GM19452 (cell line): ENCODE results near the gene BCL2L13.
"Not testable (repeated sequence)": the region's sequence is repeated elsewhere in the genome, so short reads cannot be mapped to it uniquely, and the experiment has no call there.

Experiments used
- ATAC-seq: cut with Tn5 transposase; IDR thresholded peaks from one replicate; pipeline ENCODE4 v1.9.1; 2021; ENCODE audit not compliant: unreplicated experiment

The BCL2L13 gene

DNA sequence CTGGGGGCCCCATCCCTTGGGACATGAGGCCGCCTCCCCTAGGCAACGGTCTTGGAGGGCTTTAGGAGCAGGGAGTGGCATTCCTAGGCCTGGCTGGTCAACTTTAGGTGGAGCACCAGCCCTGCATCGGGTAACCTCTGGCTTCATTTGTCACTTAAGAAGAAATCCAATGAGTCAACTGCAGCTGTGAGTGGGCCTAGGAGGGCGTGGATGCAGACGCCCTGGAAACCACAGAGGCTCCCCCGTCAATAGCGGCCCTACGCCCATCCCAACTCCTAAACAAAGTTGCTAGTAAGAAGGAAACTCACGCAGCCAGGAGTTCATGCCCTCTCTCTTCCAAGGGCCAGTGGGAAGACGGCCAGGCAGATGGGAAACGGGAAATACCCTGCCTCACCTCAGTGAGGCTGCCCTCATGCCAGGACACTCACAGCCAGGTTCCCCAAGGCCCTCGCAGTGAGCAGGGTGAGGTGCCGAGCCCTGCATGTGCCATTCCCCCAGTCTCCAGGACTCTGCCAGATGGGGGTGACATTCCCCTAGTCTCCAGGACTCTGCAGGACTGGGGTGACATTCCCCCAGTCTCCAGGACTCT lies 114.9 kb downstream of the BCL2L13 start:
- ATAC-seq, result no peak

DNA sequence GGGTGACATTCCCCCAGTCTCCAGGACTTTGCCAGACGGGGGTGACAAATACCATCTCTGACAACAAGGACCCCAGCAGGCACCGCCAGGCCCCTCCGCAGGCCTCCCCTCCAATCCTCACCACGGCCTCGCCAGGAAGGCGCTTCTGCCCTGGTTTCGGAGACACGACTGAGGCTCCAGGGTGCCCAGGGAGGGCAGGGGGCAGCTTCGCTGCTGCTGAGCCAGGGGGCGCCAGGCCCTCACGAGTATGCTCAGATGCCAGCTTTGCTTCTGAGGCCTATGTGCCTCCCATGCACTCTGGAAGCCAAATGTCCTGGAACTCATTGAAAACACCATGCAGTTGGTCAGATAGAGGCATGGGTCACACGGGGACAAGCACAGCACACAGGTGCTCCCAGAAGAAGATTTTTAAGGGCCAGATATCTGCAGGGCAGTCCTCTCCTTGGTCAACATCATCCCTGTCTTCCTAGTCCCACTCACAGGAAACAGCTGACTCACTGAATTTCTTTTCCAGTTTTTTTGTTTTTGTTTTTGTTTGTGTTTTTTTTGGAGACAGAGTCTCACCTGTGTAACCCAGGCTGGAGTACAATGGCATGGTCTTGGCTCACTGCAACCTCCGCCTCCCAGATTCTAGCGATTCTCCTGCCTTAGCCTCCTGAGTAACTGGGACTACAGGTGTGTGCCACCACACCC lies 115.8 kb downstream of the BCL2L13 start:
- no peak for ATAC-seq

DNA sequence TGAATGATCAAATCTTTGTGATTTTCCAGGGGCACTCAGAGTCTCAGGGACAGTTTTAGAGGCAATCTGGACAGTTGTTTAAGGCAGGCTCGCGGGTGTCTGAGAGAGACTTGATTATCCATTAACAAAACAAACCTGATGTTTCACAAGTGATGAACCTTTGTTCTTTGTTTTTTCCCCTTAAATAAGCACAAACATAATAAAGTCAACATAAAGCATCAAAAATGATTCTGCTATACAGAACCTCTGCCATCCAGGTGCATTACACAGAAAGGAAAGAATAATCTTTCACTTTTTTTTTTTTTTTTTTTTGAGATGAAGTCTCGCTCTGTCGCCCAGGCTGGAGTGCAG lies 122.6 kb downstream of the BCL2L13 start:
- ATAC-seq, result no peak

DNA sequence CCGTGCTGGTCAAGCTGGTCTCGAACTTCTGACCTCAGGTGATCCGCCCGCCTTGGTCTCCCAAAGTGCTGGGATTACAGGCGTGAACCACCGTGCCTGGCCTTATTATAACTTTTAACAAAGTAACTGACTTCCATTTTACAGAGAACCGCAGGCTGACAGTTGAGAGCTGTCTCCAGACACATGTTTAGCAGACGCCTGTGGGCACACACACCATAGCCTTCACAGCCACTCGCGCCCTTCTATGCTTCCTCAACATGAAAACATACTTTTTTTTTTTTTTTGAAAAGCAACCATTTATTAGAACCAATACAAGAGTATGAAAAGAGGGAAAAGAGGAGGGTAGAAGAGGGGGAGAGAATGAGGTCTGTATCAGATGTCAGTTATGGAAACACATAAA lies 124.9 kb downstream of the BCL2L13 start:
- not testable (repeated sequence) for ATAC-seq

DNA sequence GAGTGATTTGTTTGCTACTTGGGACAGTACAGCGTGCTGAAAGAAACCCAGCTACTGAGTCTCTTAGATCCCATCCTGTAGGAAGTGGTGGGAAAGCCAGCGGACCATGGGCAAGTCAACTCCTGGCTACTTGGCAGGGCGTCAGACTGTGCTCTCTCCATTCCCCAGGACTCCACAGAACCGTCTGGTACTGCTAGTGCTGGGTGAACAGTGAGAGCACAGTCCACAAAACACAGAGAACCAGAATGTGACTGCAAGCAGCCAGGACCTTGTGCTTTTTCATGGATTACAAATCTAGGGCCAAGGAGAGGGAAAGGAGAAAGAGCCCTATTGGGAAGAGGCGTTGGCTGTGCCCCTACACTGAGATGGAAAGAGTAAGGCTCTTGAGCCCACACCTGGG lies 125.5 kb downstream of the BCL2L13 start:
- ATAC-seq, result no peak

DNA sequence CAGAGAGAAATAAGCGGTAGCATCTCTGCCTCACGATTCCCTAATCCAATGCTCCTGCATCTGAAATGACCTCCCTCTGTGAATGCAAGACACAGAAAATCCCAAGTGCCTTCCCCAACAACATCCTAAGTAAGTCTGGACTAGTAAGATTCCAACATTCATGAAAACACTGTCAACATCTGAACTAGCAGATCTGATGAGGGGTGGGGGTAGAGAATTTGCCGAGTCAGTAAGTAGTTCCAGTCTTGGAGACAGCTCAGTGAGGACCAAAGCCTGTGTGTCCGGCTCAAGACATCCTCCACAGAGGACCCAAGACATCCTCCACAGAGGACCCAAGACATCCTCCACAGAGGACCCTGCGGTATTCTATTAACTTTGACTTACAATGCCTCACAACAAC lies 126.3 kb downstream of the BCL2L13 start:
- not testable (repeated sequence) for ATAC-seq

DNA sequence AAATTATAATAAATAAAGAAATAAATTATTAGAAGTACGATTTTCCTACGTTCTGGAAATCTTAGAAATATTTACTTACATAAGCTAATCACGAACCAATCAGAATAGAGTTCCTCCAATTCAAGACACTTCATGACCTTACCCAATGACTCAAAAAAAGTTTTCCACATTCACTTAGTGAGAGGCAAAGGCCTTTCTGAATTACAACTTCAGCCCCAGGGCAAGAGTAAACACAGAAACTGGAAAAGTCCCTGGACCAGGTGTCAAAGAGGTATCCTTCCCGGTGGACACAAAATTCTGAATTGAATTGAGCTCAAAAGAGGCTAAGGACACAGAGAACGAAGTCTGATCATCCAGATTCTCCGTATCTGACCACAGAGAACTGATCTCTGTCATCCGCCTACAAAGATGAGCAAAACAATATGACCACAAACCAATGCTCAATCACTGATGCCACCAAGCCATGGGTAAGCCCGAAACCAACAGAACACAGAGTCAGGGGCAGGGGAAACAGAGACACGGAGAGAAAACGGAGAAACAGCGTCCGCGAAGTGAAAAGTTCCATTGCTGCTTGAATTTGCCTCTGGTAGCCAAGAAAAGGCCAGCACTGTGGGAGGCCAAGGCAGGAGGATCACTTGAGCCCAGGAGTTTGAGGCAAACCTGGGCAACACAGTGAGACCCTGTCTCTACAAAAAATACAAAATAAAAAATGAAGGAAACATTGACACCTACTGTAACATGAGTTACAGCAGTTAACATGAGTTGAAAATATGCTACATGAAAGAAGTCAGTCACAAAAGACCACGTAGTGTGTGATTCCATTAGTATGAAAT lies 128.9 kb downstream of the BCL2L13 start:
- peak; percentile 84 for ATAC-seq

DNA sequence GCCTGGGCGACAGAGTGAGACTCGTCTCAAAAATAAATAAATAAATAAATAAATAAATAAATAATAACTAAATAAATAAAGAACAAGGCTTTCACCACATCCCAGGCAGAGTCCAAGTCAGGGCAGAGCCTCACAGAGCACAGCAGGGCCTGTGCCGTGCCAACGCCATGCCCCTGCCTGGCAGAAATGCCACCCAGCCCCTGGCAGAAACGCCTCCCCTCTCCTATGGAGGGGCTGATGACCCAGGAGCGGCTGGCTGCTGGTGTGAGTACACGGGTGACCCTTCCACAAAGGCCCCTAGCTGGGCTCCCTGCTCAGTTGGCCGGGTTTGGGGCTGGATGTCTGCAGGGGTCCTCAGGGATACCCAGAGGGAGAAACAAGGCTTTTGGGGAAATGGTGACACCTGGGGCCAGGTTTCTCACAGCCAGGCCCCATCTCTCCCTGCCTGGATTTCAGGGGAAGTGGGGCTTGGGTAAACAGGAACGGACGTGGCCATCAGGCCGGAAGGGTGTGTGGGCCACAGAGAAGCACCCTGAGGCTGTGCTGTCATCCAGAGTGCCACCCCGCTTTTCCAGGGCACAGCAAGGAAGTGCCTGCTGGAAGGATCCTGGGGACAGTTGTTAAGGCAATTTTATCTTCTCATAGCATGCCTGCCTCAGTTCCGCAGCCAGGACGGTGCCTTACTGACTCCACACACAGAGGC lies 130.6 kb downstream of the BCL2L13 start:
- no peak for ATAC-seq

DNA sequence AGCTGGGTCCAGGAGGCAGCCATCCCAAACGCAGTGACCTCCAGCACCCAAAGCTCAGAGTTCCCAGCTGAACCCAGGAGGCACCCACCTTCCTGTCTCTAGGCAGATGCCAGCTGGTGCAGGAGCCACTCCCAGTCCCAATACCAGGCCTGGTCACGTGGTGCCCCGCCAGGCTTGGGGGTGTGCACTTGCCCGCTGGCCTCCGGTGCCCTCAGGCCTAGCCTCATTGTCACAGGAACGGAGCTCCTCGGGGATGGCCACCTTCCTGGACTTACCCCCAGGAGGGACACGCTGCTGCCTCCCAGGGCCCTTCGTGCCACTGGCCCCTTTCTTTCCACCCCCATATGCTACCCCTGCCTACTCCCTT lies 131.1 kb downstream of the BCL2L13 start:
- no peak for ATAC-seq

DNA sequence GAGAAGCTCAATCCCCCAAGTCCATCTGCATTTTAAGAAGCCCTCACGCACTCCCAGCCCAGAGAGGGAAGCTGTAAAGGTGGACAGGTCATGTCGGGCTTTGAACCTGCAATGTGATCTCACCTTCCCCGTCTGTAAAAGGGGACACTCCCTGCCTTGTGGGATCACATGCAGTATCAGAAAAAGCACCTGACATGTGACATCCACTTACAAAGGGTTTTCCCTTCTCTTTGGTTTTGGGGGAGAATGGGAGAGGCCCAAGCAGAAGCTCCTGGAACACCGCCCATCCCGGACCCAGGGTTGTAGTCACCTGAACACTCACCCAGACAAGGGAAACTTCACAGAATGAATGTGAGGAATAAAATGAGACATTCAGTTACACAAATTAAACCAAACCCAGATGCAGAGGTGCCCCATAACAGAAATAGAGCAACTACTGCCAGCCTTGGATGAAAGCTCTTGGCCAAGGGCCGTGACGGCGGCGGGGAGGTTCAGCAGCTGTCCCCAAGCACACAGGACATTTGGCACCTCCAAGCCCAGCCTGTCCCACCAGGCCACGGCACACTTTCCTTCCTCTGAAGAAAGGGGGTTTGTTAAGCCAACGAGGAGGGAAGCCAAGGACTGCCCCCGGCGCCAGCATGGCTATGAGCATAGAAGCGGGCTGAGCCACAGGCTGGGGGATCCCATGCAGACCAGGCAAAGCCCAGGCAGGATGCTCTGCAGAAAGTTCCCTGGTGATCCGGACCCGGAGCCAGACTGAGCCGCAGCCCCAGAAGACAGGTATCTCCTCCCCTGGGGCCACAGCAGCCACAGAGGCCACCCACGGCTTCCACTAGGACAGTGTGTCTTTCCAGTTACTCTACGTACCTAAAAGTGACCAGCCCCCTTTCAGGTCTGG lies 131.9 kb downstream of the BCL2L13 start:
- no peak for ATAC-seq

DNA sequence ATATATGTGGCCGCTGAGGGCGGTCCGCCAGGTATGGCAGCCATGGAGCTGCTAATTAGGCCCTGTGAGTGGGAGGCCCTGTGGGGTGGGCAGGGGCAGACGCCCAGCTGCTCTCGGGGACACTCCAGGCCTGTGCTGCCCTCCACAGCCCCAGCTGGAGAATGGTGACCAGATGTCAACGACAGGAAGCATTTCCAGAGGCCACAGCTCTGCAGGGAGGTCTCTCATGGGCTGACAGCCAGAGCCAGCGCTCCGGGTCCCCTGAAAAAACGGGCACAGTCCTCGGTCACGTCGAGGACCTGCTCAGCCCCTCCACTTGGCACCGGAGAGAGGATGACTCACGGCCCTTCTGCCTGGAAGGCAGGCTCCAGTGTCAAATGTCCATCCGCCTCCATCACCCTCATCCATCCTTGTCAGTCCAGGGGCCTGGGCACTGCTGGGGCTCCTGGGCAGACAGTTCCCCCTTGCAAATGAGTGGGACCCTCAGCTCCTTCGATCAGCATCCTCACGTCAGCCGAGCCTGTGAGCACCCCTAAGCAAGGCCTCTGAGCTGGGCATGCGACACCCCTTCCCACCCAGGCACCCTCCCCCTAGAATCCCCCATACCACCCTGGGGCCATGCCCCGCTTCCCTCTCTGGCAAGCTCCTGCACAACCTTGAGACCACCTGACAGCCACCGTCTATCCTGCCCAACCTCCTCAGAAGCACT lies 133.8 kb downstream of the BCL2L13 start:
- ATAC-seq, result no peak

DNA sequence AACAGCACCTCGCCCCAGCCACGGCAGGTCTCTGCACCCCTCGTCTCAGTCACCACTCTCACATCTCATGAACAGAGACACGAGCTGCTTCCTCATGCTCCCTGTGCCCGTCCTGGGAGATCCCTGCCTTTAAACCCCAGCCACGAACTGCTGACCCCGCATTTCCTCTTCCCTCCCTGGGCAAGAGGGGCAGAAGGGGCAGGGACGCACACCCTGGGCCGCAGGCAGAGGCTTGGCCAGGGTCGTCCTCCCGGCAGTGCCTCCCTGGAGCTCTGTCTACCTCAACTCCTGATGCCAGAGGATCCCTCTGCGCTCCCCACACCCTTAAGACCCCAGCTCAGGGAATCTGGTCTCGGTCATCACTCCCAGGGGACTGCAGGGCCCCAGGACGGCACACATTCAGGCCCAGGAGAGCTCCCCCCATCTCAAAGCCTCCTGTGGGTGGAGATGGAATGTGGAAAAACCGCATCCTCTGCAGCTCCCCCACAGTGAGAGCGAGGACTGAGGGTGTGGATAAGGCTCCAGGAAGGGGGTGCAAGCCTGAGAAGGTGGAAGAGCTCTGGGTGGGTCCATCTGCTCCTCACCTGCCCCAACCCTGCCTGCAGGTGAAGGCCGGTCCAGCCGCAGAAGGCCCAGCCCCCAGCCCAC lies 134.5 kb downstream of the BCL2L13 start:
- no peak for ATAC-seq

DNA sequence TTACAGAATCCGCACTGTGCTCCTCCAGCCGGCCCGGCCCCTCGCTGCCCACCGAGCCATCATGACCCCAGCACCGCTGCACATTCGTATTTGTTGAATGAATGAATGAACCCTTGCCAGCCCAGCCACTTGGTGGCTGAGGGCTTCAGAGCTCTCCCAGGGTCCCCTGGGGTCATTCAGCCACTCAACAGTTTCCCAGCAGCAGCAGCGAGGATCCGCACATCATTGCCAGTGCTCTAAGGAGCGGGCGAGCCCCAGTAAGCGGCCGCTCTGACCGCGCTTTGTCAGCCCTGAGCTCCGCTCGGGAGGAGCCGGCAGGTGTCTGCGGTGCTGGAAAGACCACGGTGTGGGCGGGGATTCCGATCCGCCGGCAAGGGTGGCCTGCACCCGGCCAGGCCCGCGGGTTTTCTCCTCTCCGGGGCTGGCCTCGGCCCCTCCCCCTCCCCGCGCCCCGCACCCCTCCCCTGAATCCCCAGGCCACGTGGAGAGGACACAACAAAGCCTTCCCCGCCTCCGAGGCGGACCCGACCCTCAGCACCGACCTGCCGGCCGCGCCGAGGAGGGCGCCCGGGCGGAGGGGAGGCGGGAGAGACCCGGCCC lies 135.1 kb downstream of the BCL2L13 start:
- ATAC-seq, result peak; percentile 37

DNA sequence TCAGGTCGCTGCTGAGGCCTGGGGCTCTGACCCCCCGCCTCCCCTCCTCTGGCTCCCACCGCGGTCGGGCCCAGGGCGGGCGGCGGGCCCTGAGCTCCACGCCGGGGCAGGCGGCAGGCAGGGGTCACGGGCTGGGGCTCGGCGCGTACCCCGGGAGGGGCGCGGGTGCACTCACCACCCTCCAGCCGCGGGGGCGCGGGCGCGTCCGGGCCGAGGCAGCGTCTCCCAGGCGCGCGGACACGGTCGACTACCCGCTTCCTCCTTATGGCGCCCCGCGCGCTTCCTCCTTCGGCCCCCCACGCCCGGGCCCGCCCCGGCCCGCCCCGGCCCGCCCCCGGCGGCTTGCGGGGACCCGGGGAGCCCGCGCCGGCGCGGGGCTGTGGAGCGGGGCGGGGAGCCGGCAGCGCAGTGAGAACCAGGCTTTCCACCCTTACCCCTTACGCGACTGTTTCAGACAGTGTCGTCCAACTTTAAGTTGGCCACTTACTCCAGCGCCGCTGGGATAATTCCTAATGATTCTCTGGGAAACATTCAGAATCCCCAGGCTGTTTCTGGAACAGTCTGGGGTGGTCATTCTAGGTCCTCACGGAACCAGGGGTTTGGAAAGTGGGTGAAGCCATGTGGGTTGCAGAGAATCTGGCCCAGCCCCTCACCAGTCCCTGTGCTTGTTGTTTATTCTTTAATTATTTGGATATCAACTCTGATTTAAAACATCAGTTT lies 135.8 kb downstream of the BCL2L13 start, which contains the start of gene BID:
TSS of gene BID (minus strand) at position 264 of the 720 bp plus-strand sequence. CDS start 24,353 bp downstream, outside the sequence.
- ATAC-seq, result peak; percentile 23

DNA sequence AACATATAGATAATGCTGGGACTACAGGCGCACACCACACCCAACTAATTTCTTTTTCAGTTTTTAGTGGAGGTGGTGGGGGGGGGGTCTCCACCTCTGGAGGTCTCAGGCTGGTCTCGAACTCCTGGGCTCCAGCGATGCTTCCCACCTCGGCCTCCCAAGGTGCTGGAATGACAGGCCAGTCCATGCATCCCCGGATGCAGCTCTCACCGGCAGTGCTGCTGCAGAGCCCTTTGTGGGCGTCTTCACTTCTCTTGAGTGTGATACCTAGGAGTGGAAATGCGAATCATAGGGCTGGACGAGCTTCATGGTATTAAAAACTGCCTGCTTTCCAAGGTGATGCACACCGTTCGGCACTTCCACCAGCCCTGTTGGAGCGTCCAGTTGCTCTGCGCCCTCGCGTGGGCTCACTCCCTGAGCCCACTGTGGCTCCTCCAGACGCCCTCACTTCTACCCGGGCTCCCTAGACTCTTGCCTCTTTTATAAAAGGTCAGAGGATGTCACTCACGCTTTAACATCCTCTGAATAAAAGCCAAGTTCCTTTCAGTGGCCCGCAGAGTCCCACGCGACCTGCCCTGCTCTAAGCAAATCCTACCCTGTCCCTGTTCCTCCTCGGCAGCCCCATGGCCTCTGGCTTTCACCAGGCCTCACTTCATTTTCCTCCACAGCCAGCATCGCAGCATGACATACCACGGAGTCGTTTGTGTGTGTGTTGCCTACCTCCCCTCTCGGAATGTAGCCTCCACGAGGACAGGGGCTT lies 136.5 kb downstream of the BCL2L13 start:
- ATAC-seq, result no peak

DNA sequence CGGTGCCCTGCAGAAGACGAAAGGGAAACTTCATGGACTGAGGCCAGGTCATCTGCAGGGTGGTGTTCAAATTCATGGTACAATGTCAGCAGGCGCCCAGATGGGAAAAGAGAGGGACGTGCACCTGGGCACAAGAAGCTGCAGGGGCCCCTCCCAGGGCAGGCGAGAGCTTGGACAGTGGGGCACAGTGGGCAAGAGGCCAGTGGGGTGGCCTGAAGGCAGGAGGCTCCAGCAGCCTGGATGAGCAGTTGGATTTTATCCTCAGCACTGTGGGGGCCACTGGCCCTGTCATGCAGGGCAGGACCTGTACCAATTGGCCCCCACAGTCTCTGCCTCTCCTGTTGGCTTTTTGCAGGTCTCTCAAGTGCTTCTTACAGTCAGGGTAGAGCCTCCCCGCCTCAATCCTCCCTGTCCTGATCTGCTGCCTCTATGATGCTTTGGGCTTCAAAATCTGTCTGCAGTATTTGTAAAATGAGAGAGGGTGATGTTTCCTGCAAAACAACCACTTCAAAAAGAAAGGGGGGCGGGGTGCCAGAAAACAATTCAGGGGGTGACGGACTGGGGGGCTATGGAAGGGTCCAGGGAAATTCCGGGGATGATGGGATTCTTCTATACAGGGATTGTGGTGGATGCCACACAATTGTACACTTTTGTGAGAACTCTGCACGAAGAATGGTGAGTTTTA lies 137.4 kb downstream of the BCL2L13 start:
- no peak for ATAC-seq
